Adrenal gland (tissue), 5 donors: ENCODE measurements around the gene PALM.

Experiments used
- CTCF ChIP-seq, 6 experiments: fragments of 450-650 bp in 4 of 6; fragments of 200-600 bp in 2 of 6; sonication (generic) in 1 of 6; IDR thresholded peaks; 1 replicate in 5 of 6; 2 replicates in 1 of 6; pipeline versions ENCODE4 v1.5.1 to v1.8.0; 2016 to 2021; ENCODE audit warnings: antibody characterized with exemption in 6 of 6, mild to moderate bottlenecking in 2 of 6, moderate library complexity in 1 of 6
- POLR2A ChIP-seq, 2 donors: fragments of 450-650 bp; IDR thresholded peaks; one replicate each; pipeline ENCODE4 v1.6.1; 2017; ENCODE audit warnings: antibody characterized with exemption in 2 of 2, mild to moderate bottlenecking in 2 of 2, moderate library complexity in 1 of 2
- donor health status: DM: no; HTN: no; CAD: no.

- TF ChIP-seq CTCF (IDR thresholded peaks at IDR 0.05) (no peak), POLR2A (IDR thresholded peaks at IDR 0.05) (no peak)
Measured at GRCh38 chr19:694481-695351, 14.0 kb upstream of the PALM start.
